WI38 (cell line): ENCODE data around the gene LRRC34.

ENCODE experiments used
- H3K4me3 ChIP-seq: 2 replicates; pipeline ENCODE4 v1.5.1; 2011; ENCODE audit warnings: low read depth, mild to moderate bottlenecking, control low read depth, low read length
- CTCF ChIP-seq: IDR thresholded peaks from 2 replicates; pipeline ENCODE4 v1.5.1; 2012; ENCODE audit warnings: low read depth, mild to moderate bottlenecking, control low read depth, low read length

The LRRC34 gene

GRCh38 chr3:169846458-169847193, 33.9 kb upstream of the LRRC34 start:
- no peak overlapping the region for H3K4me3 ChIP-seq
- no peak for TF ChIP-seq CTCF

- H3K4me3 ChIP-seq: no peak overlapping the region
- no peak for TF ChIP-seq CTCF
These were observed 30.3 kb upstream of the LRRC34 start for GRCh38 chr3:169842960-169843359.

- TF ChIP-seq CTCF: no peak
- no peak overlapping the region for H3K4me3 ChIP-seq
These were observed 28.5 kb upstream of the LRRC34 start for GRCh38 chr3:169841171-169841570.

GRCh38 chr3:169838511-169839030, 25.9 kb upstream of the LRRC34 start:
- H3K4me3 ChIP-seq: no peak overlapping the region
- TF ChIP-seq CTCF: no peak

- TF ChIP-seq CTCF: no peak
- no peak overlapping the region for H3K4me3 ChIP-seq
These were observed 24.2 kb upstream of the LRRC34 start for GRCh38 chr3:169836942-169837275.

- no peak overlapping the region for H3K4me3 ChIP-seq
- no peak for TF ChIP-seq CTCF
These were observed 23.6 kb upstream of the LRRC34 start for GRCh38 chr3:169836078-169836941.

GRCh38 chr3:169835533-169835932, 22.8 kb upstream of the LRRC34 start:
- no peak overlapping the region for H3K4me3 ChIP-seq
- TF ChIP-seq CTCF: no peak
